Endothelial cell (in vitro differentiated cells): Measurements from ENCODE around the gene HOXC13. TPM values are rescaled to one million over a fixed set of nuclear protein-coding genes. Genes with fewer than 3 reads are reported as not detected.

Source experiments
- DNase-seq: peaks from one replicate; pipeline ENCODE4 v3.0.0; 2021; ENCODE audit warnings: low spot score
- H3K27ac Mint-ChIP-seq: one replicate; pipeline ENCODE4 v1.8.0; 2021; ENCODE audit warnings: mixed read lengths, inconsistent platforms; ENCODE audit not compliant: unreplicated experiment
- H3K27me3 Mint-ChIP-seq: one replicate; pipeline ENCODE4 v1.8.0; 2021; ENCODE audit warnings: mild to moderate bottlenecking, moderate library complexity, mixed read lengths, inconsistent platforms; ENCODE audit not compliant: unreplicated experiment
- H3K36me3 Mint-ChIP-seq: one replicate; pipeline ENCODE4 v1.8.0; 2021; ENCODE audit warnings: mild to moderate bottlenecking, low read depth, mixed read lengths, inconsistent platforms; ENCODE audit not compliant: unreplicated experiment
- H3K4me1 Mint-ChIP-seq: one replicate; pipeline ENCODE4 v1.8.0; 2021; ENCODE audit warnings: mild to moderate bottlenecking, mixed read lengths, inconsistent platforms; ENCODE audit not compliant: unreplicated experiment
- H3K4me3 Mint-ChIP-seq: one replicate; pipeline ENCODE4 v1.8.0; 2021; ENCODE audit warnings: mild to moderate bottlenecking, mixed read lengths, inconsistent platforms; ENCODE audit not compliant: unreplicated experiment
- H3K9me3 Mint-ChIP-seq: one replicate; pipeline ENCODE4 v1.8.0; 2021; ENCODE audit warnings: mixed read lengths, inconsistent platforms; ENCODE audit not compliant: unreplicated experiment
- CTCF ChIP-seq: fragments of 200-600 bp; sonication (generic); IDR thresholded peaks from one replicate; pipeline ENCODE4 v1.5.0; 2021; ENCODE audit warnings: antibody characterized with exemption; ENCODE audit not compliant: unreplicated experiment
- total RNA-seq: library from RNA; stranded (reverse); fragmentation: NEBNext Ultra II Directional; extraction: Animal tissue kit (Norgen Biotek cat#: 25700); gene quantifications from one replicate; pipeline ENCODE4 v1.2.1, GENCODE V29; 2021; ENCODE audit not compliant: unreplicated experiment

Gene HOXC13
- total RNA-seq, 1 donor from 2014 or later = 0.38 TPM

DNA sequence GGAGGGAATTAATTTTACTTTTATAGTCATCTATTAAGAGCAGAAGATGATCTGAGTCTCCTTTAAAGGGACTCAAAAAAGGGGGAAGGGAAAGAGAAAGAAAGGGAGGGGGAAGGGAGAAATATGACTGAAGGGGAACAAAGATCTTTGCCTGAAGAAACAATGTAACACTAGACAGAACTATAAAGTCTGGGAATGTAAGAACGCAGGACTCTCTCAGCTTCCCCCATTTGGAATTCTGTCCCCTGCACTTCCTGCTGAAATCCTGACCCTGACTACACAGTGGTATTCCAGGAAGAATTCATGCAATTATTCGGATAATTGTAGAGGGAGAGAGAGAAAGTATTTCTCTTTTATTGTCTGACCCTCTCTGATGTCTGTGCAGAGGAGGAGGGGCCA lies 25.7 kb downstream of the HOXC13 start:
- Mint-ChIP-seq H3K4me3 (no peak overlapping the region), H3K36me3 (no peaks in the 10 kb centered on the region), H3K27ac (no peak overlapping the region), H3K27me3 (peaks cover 55% of the 10 kb centered on the region), H3K4me1 (peaks cover 47% of the 10 kb centered on the region), H3K9me3 (no peaks in the 10 kb centered on the region)
- no peak for DNase-seq
- no peak for TF ChIP-seq CTCF

DNA sequence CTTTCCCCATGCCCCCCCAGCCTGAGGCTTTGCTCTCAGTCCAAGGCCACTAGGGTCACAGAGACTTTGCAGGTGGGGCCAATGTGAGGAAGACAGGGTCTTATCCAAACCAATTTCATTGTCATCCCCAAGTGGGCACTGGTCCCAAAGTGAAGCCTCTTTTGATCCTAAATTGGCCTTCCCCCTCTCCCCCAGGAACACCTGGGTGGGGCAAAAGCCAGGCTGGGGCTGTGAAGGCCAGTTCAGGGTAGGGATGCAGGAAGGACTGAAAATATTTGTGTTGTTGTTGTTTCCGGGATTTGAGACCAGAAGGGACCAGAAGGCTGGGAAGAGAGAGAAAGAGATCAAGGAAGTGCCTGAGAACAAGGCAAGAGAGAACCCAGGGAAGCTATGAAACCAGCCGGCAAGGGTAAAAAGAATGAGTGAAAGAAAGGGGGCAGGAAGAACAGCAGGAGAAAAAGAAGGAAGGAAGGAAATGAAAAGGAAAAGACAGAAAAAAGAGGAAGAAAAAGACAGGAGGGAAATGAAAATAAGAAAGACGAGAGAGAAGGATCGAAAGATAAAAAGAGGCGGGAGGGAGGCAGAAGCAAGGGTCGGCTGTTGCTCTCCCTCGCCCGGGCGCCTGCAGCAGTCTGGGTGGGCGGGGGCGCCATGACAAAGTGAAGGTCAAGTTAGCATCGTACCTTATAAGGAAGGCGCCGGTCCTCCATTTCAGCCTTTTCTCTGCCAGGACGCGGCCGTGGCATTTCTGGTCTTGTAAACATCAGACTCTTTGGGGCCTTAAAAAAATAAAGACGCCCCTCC lies 26.9 kb downstream of the HOXC13 start:
- Mint-ChIP-seq H3K9me3 (no peaks in the 10 kb centered on the region), H3K4me3 (peak overlapping the region; percentile 37), H3K27ac (peak overlapping the region; percentile 59), H3K27me3 (peaks cover 46% of the 10 kb centered on the region), H3K4me1 (peaks cover 37% of the 10 kb centered on the region), H3K36me3 (no peaks in the 10 kb centered on the region)
- no peak for TF ChIP-seq CTCF
- DNase-seq = no peak

DNA sequence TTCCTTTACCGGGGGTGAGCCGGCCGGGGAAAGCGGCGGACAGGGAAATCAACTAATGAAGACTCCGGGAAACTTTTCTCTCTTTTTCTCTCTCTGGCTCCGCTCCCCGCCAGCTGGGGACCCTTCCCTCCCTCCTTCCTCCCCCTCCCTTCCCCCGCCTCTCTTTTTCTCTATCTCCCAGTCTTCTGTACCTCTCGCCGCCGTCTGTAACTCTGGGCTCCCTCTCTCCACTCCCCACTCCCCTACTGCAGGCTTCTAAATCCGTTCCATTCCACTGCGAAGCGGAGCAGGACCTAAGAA lies 27.4 kb downstream of the HOXC13 start:
- Mint-ChIP-seq H3K9me3 (no peaks in the 10 kb centered on the region), H3K4me3 (peak overlapping the region; percentile 58), H3K4me1 (peaks cover 36% of the 10 kb centered on the region), H3K27ac (no peak overlapping the region), H3K27me3 (peaks cover 44% of the 10 kb centered on the region), H3K36me3 (no peaks in the 10 kb centered on the region)
- no peak for TF ChIP-seq CTCF
- DNase-seq = no peak

GRCh38 chr12:53966385-53967133 lies 27.9 kb downstream of the HOXC13 start:
- DNase-seq = no peak
- Mint-ChIP-seq H3K27me3 (peaks cover 44% of the 10 kb centered on the region), H3K27ac (peak overlapping the region; percentile 68), H3K4me1 (peaks cover 36% of the 10 kb centered on the region), H3K9me3 (no peaks in the 10 kb centered on the region), H3K36me3 (no peaks in the 10 kb centered on the region), H3K4me3 (peak overlapping the region; percentile 58)
- no peak for TF ChIP-seq CTCF

- TF ChIP-seq CTCF = no peak
- H3K4me3 Mint-ChIP-seq = no peak overlapping the region
- no peak overlapping the region for H3K27ac Mint-ChIP-seq
- DNase-seq = no peak
- no peaks in the 10 kb centered on the region for H3K36me3 Mint-ChIP-seq
- H3K9me3 Mint-ChIP-seq = no peaks in the 10 kb centered on the region
- H3K4me1 Mint-ChIP-seq = peaks cover 36% of the 10 kb centered on the region
- peaks cover 45% of the 10 kb centered on the region for H3K27me3 Mint-ChIP-seq
These were observed 28.8 kb downstream of the HOXC13 start for GRCh38 chr12:53967421-53967925.
